ENCODE results near the gene FCN1. TPM values are rescaled to one million over a fixed set of nuclear protein-coding genes. Genes with fewer than 3 reads are reported as not detected.

The FCN1 gene
- total and polyA plus RNA-seq, 2 experiments from 2014 or later = not detected

DNA sequence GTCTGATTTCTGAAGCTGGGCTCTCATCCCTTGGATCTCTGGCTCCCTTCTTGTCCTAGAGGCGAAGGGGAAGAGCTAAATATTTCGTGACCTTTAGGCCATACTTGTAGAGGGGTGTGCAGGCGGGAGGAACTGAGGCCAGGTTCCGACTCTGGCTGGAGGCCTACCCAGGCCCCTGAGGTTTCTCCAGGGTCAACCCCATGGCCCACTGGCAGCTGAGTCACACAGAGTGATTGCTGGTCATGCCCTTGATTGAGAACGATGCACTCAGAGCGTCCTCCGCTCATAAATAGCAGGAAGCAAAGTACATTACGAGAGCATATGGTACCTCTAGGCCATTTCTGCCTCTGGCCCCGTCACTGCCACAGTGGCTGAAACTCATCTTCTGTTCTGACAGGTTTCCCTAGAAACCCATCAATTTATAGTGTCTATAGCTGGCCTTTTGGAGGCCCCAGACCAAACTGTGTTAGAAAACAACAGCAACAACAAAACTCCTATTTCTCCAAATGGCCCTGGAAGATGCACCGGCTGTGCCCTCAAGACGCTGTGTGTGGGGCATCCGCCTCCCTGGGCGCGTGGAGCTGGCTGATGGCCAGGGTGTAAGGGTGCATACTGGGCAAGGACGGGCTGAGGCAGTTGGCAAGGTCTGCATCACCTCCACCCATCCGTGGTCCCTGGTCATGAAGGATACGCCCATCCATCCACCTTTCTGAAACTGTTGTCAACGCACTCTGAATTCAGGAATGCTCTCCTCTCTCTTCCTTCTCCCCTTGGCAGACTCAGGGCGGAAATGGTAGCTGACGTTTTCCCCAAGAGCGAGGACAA, 32.9 kb upstream of the FCN1 start:
- H2AFZ ChIP-seq = no peak overlapping the region
- WGBS (ENCODE audit: low lambda C conversion rate, missing lambda C conversion rate) = 93% methylated on average over 21 of the region's 21 CpGs
- no peak for DNase-seq (ENCODE audit: low spot score)
- H4K20me1 ChIP-seq (ENCODE audit: insufficient read depth, poor library complexity, severe bottlenecking) = no peaks in the 10 kb centered on the region
- H3K27me3 ChIP-seq = no peaks in the 10 kb centered on the region
- no peak for TF ChIP-seq EZH2 (IDR thresholded peaks at IDR 0.05; ENCODE audit: borderline replicate concordance)
- no peak for TF ChIP-seq EZH2phosphoT487 (IDR thresholded peaks at IDR 0.05; ENCODE audit: low read depth, severe bottlenecking, unreplicated experiment)
- TF ChIP-seq, protein P1, sequence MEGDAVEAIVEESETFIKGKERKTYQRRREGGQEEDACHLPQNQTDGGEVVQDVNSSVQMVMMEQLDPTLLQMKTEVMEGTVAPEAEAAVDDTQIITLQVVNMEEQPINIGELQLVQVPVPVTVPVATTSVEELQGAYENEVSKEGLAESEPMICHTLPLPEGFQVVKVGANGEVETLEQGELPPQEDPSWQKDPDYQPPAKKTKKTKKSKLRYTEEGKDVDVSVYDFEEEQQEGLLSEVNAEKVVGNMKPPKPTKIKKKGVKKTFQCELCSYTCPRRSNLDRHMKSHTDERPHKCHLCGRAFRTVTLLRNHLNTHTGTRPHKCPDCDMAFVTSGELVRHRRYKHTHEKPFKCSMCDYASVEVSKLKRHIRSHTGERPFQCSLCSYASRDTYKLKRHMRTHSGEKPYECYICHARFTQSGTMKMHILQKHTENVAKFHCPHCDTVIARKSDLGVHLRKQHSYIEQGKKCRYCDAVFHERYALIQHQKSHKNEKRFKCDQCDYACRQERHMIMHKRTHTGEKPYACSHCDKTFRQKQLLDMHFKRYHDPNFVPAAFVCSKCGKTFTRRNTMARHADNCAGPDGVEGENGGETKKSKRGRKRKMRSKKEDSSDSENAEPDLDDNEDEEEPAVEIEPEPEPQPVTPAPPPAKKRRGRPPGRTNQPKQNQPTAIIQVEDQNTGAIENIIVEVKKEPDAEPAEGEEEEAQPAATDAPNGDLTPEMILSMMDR (IDR thresholded peaks at IDR 0.05; ENCODE audit: poor library complexity) = no peak
- no peaks in the 10 kb centered on the region for H3K9me3 ChIP-seq (ENCODE audit: low read depth)
- no peaks in the 10 kb centered on the region for H3K79me2 ChIP-seq
- H3K4me2 ChIP-seq = no peak overlapping the region
- no peaks in the 10 kb centered on the region for H3K36me3 ChIP-seq (replicated peaks; ENCODE audit: insufficient read depth, low read depth)
- no peak overlapping the region for H3K27ac ChIP-seq
- H3K4me3 ChIP-seq = no peak overlapping the region
- no peaks in the 10 kb centered on the region for H3K4me1 ChIP-seq (ENCODE audit: insufficient read depth)
- no peaks in the 10 kb centered on the region for H3K9me2 ChIP-seq (replicated peaks; ENCODE audit: insufficient read depth)

- peaks cover under 1% of the 10 kb centered on the region for H3K4me1 ChIP-seq (ENCODE audit: insufficient read depth)
- WGBS (ENCODE audit: low lambda C conversion rate, missing lambda C conversion rate) = 86% methylated on average over 12 of the region's 12 CpGs
- no peak for TF ChIP-seq EZH2phosphoT487 (IDR thresholded peaks at IDR 0.05; ENCODE audit: low read depth, severe bottlenecking, unreplicated experiment)
- TF ChIP-seq EZH2 (IDR thresholded peaks at IDR 0.05; ENCODE audit: borderline replicate concordance) = no peak
- TF ChIP-seq, protein P1 (IDR thresholded peaks at IDR 0.05; ENCODE audit: poor library complexity) = no peak
- no peaks in the 10 kb centered on the region for H3K79me2 ChIP-seq
- H3K36me3 ChIP-seq (replicated peaks; ENCODE audit: insufficient read depth, low read depth) = no peaks in the 10 kb centered on the region
- no peak overlapping the region for H3K4me3 ChIP-seq
- no peaks in the 10 kb centered on the region for H3K27me3 ChIP-seq
- H4K20me1 ChIP-seq (ENCODE audit: insufficient read depth, poor library complexity, severe bottlenecking) = no peaks in the 10 kb centered on the region
- no peak overlapping the region for H2AFZ ChIP-seq
- no peak overlapping the region for H3K4me2 ChIP-seq
- no peaks in the 10 kb centered on the region for H3K9me3 ChIP-seq (ENCODE audit: low read depth)
- H3K27ac ChIP-seq = no peak overlapping the region
- no peak for DNase-seq (ENCODE audit: low spot score)
- no peaks in the 10 kb centered on the region for H3K9me2 ChIP-seq (replicated peaks; ENCODE audit: insufficient read depth)
Measured at GRCh38 chr9:134949681-134950385, 32.1 kb upstream of the FCN1 start.

- H3K4me2 ChIP-seq = no peak overlapping the region
- no peak overlapping the region for H3K4me3 ChIP-seq
- peaks cover 10% of the 10 kb centered on the region for H3K4me1 ChIP-seq (ENCODE audit: insufficient read depth)
- H4K20me1 ChIP-seq (ENCODE audit: insufficient read depth, poor library complexity, severe bottlenecking) = no peaks in the 10 kb centered on the region
- TF ChIP-seq EZH2phosphoT487 (IDR thresholded peaks at IDR 0.05; ENCODE audit: low read depth, severe bottlenecking, unreplicated experiment) (no peak), EZH2 (IDR thresholded peaks at IDR 0.05; ENCODE audit: borderline replicate concordance) (no peak)
- TF ChIP-seq, protein P1 (IDR thresholded peaks at IDR 0.05; ENCODE audit: poor library complexity) = no peak
- no peaks in the 10 kb centered on the region for H3K9me2 ChIP-seq (replicated peaks; ENCODE audit: insufficient read depth)
- no peak overlapping the region for H3K27ac ChIP-seq
- H3K36me3 ChIP-seq (replicated peaks; ENCODE audit: insufficient read depth, low read depth) = no peaks in the 10 kb centered on the region
- WGBS (ENCODE audit: low lambda C conversion rate, missing lambda C conversion rate) = 91% methylated on average over 11 of the region's 11 CpGs
- no peak for DNase-seq (ENCODE audit: low spot score)
- no peak overlapping the region for H2AFZ ChIP-seq
- H3K9me3 ChIP-seq (ENCODE audit: low read depth) = no peaks in the 10 kb centered on the region
- H3K27me3 ChIP-seq = no peaks in the 10 kb centered on the region
- no peaks in the 10 kb centered on the region for H3K79me2 ChIP-seq
Measured at GRCh38 chr9:134948149-134948548, 30.4 kb upstream of the FCN1 start.
